Left renal cortex interstitium (tissue), 4 donors: ENCODE measurements around the gene CFAP97. TPM values are rescaled to one million over a fixed set of nuclear protein-coding genes. Genes with fewer than 3 reads are reported as not detected.

Experiments
- DNase-seq, 4 donors: peaks; one replicate each; pipeline ENCODE4 v3.0.0-alpha.2; 2013; ENCODE audit warnings: low read depth in 4 of 4, low spot score in 2 of 4, missing footprints in 1 of 4
- polyA plus RNA-seq, 4 donors: library from polyadenylated mRNA; unstranded; fragments of 120-200 nt; gene quantifications; one replicate each; pipeline ENCODE4 v1.2.1, GENCODE V29; 2013; ENCODE audit not compliant: insufficient read length in 4 of 4

Gene CFAP97
- polyA plus RNA-seq, 4 donors, result 42.1 to 53.6 (median 45.5) TPM

DNA sequence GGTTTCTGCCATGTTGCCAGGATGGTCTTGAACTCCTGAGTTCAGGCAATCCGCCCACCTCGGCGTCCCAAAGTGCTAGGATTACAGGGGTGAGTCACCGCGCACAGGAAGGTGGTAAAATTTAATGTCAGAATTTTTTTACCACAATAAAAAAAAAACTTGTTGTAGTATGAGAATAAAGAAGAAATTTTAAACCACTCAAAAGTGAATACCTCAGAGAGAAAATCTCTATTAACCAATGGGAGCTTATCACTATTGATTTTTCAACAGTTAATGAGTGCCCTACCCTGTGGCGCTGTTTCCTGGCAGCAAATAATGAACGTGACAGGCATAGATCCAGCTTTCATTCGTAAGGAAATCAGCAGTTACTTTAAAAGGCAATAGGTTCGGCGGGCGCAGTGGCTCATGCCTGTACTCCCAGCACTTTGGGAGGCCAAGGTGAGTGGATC is 93.4 kb downstream of the CFAP97 start:
- DNase-seq, result no peak

DNA sequence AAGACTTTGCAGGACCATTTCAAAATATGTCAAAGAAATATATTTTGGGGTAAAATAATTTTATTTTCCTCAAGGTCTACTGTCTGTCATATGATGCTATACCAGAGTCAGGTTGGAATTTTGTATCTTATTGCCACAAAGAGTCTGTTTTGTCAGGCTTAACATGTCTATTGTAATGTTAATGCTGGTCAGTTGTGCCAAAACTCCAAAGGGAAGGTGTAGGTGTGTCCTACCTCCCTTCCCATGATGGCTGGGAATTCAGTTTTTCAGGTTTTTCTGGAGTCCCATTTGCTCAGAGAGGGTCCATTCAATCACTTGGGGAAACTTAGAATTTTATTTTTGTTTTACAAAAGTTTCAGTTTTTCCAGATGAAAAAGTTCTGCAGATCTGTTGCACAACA is 94.1 kb downstream of the CFAP97 start:
- no peak for DNase-seq

Other genes with a start within 250 kb of the CFAP97 start
- under 1 TPM in 1 of 4 donors, not detected in 3; 0.16 TPM for gene HELT, start 185.5 kb downstream of the CFAP97 start, polyA plus RNA-seq
- gene SLC25A4, start 60.7 kb downstream of the CFAP97 start, polyA plus RNA-seq, result 10 to 100 TPM; 40.6 to 49.8 (median 46.7) TPM
- 10 to 100 TPM; 20.2 to 28.5 (median 23.5) TPM for gene SNX25, start 5.6 kb upstream of the CFAP97 start, polyA plus RNA-seq
- gene LRP2BP, start 191.9 kb upstream of the CFAP97 start, polyA plus RNA-seq, result 1 to 10 TPM; 2.0 to 7.3 (median 3.4) TPM
- 10 to 100 TPM; 10.8 to 14.2 (median 12.4) TPM for gene ANKRD37, start 192.8 kb upstream of the CFAP97 start, polyA plus RNA-seq
- gene UFSP2, start 222.0 kb upstream of the CFAP97 start, polyA plus RNA-seq, result 10 to 100 TPM; 56.5 to 89.3 (median 72.2) TPM